ACC112 (cell line): Measurements from ENCODE around the gene HES7.

Experiments
- H2AFZ ChIP-seq: fragments of 200-600 bp; sonication (generic); one replicate; pipeline ENCODE4 v1.6.0; 2017; ENCODE audit warnings: antibody characterized with exemption, low read length; ENCODE audit not compliant: unreplicated experiment
- H3K27ac ChIP-seq: fragments of 200-600 bp; sonication (generic); 2 replicates; pipeline ENCODE4 v1.5.1; 2014; ENCODE audit warnings: low read depth, mild to moderate bottlenecking, antibody characterized with exemption, low read length, moderate library complexity
- H3K27me3 ChIP-seq: fragments of 200-600 bp; sonication (generic); 2 replicates; pipeline ENCODE4 v1.6.1; 2014; ENCODE audit warnings: mild to moderate bottlenecking, antibody characterized with exemption, low read length, moderate library complexity, mixed read lengths; ENCODE audit not compliant: insufficient read depth
- H3K36me3 ChIP-seq: fragments of 200-600 bp; sonication (generic); 2 replicates; pipeline ENCODE4 v1.6.1; 2016; ENCODE audit warnings: mild to moderate bottlenecking, antibody characterized with exemption, low read length, moderate library complexity, mixed read lengths; ENCODE audit not compliant: insufficient read depth
- H3K4me1 ChIP-seq: fragments of 200-600 bp; sonication (generic); one replicate; pipeline ENCODE4 v1.6.1; 2016; ENCODE audit warnings: low read length, mixed read lengths; ENCODE audit not compliant: insufficient read depth, unreplicated experiment, control insufficient read depth
- H3K4me3 ChIP-seq: fragments of 200-600 bp; sonication (generic); 2 replicates; pipeline ENCODE4 v1.5.1; 2014; ENCODE audit warnings: mild to moderate bottlenecking, low read depth, low read length
- H3K79me2 ChIP-seq: fragments of 200-600 bp; sonication (generic); one replicate; pipeline ENCODE4 v1.6.0; 2016; ENCODE audit warnings: low read length; ENCODE audit not compliant: control insufficient read depth, unreplicated experiment, insufficient read depth

HES7 gene

GRCh38 chr17:8126491-8127066 lies 2.7 kb upstream of the HES7 start:
- Histone ChIP-seq H3K27me3 (no peaks in the 10 kb centered on the region), H3K27ac (no peak overlapping the region), H3K36me3 (no peaks in the 10 kb centered on the region), H3K79me2 (no peaks in the 10 kb centered on the region), H2AFZ (peak overlapping the region; percentile 96), H3K4me1 (peaks cover 7% of the 10 kb centered on the region), H3K4me3 (peak overlapping the region; percentile 80)

GRCh38 chr17:8125947-8126490 lies 2.1 kb upstream of the HES7 start:
- Histone ChIP-seq H3K27me3 (no peaks in the 10 kb centered on the region), H3K4me1 (peaks cover 7% of the 10 kb centered on the region), H3K79me2 (no peaks in the 10 kb centered on the region), H3K36me3 (no peaks in the 10 kb centered on the region), H3K4me3 (peak overlapping the region; percentile 80), H2AFZ (peak overlapping the region; percentile 92), H3K27ac (no peak overlapping the region)

- H2AFZ ChIP-seq: peak overlapping the region; percentile 14
- H3K4me1 ChIP-seq: peaks cover 7% of the 10 kb centered on the region
- no peaks in the 10 kb centered on the region for H3K79me2 ChIP-seq
- peak overlapping the region; percentile 80 for H3K4me3 ChIP-seq
- H3K36me3 ChIP-seq: no peaks in the 10 kb centered on the region
- no peaks in the 10 kb centered on the region for H3K27me3 ChIP-seq
- H3K27ac ChIP-seq: no peak overlapping the region
Observed at GRCh38 chr17:8125154-8125946, 1.4 kb upstream of the HES7 start.

GRCh38 chr17:8124350-8125153 lies 646 bp upstream of the HES7 start:
- H3K36me3 ChIP-seq: no peaks in the 10 kb centered on the region
- no peaks in the 10 kb centered on the region for H3K27me3 ChIP-seq
- H2AFZ ChIP-seq: peak overlapping the region; percentile 26
- no peaks in the 10 kb centered on the region for H3K79me2 ChIP-seq
- peaks cover 7% of the 10 kb centered on the region for H3K4me1 ChIP-seq
- H3K4me3 ChIP-seq: peak overlapping the region; percentile 80
- no peak overlapping the region for H3K27ac ChIP-seq

- Histone ChIP-seq H3K4me3 (peak overlapping the region; percentile 80), H3K27me3 (no peaks in the 10 kb centered on the region), H3K4me1 (peaks cover 12% of the 10 kb centered on the region)
Observed at GRCh38 chr17:8122924-8123694, 797 bp downstream of the HES7 start.

GRCh38 chr17:8122422-8122923 lies 1.4 kb downstream of the HES7 start:
- no peaks in the 10 kb centered on the region for H3K27me3 ChIP-seq
- peak overlapping the region; percentile 77 for H2AFZ ChIP-seq
- peak overlapping the region; percentile 1; the same call in 1 of the 2 replicates for H3K27ac ChIP-seq
- peak overlapping the region; percentile 80 for H3K4me3 ChIP-seq
- peaks cover 12% of the 10 kb centered on the region for H3K4me1 ChIP-seq
- no peaks in the 10 kb centered on the region for H3K36me3 ChIP-seq
- H3K79me2 ChIP-seq: no peaks in the 10 kb centered on the region

More at GRCh38 chr17:8122924-8123694, 797 bp downstream of the HES7 start:
- H3K36me3 ChIP-seq: no peaks in the 10 kb centered on the region
- no peaks in the 10 kb centered on the region for H3K79me2 ChIP-seq
- peak overlapping the region; percentile 1; the same call in 1 of the 2 replicates for H3K27ac ChIP-seq
- H2AFZ ChIP-seq: peak overlapping the region; percentile 77

- Histone ChIP-seq H3K4me1 (peaks cover 12% of the 10 kb centered on the region), H3K4me3 (peak overlapping the region; percentile 80), H3K27me3 (no peaks in the 10 kb centered on the region), H3K36me3 (no peaks in the 10 kb centered on the region), H3K27ac (peak overlapping the region; percentile 1; the same call in 1 of the 2 replicates), H3K79me2 (no peaks in the 10 kb centered on the region), H2AFZ (peak overlapping the region; percentile 77)
Observed at GRCh38 chr17:8121681-8122421, 2.1 kb downstream of the HES7 start.

GRCh38 chr17:8121407-8121680 lies 2.6 kb downstream of the HES7 start:
- H3K4me1 ChIP-seq: peaks cover 12% of the 10 kb centered on the region
- H3K27me3 ChIP-seq: peaks cover 5% of the 10 kb centered on the region; the same call in 1 of the 2 replicates
- no peak overlapping the region for H3K27ac ChIP-seq
- no peaks in the 10 kb centered on the region for H3K79me2 ChIP-seq
- peak overlapping the region; percentile 80 for H3K4me3 ChIP-seq
- H3K36me3 ChIP-seq: no peaks in the 10 kb centered on the region
- H2AFZ ChIP-seq: no peak overlapping the region

GRCh38 chr17:8120520-8121406 lies 3.1 kb downstream of the HES7 start:
- H3K27ac ChIP-seq: peak overlapping the region; percentile 48
- H3K4me1 ChIP-seq: peaks cover 12% of the 10 kb centered on the region
- H3K36me3 ChIP-seq: no peaks in the 10 kb centered on the region
- peak overlapping the region; percentile 58 for H2AFZ ChIP-seq
- H3K4me3 ChIP-seq: peak overlapping the region; percentile 80
- no peaks in the 10 kb centered on the region for H3K79me2 ChIP-seq
- peaks cover 10% of the 10 kb centered on the region; the same call in 1 of the 2 replicates for H3K27me3 ChIP-seq
